H1 (cell line): ENCODE results near the gene SPTY2D1. TPM values are rescaled to one million over a fixed set of nuclear protein-coding genes. Genes with fewer than 3 reads are reported as not detected.

ENCODE experiments used
- CTCF ChIP-seq, 3 experiments: IDR thresholded peaks; 1 replicate in 2 of 3; 2 replicates in 1 of 3; pipeline versions ENCODE4 v1.5.1 to v1.6.1; 2011; ENCODE audit warnings: low read length in 3 of 3, mild to moderate bottlenecking in 3 of 3, inconsistent platforms in 2 of 3, low read depth in 1 of 3, moderate library complexity in 1 of 3; ENCODE audit not compliant: insufficient read depth in 1 of 3; ENCODE audit errors: control extremely low read depth in 1 of 3
- JUND ChIP-seq: IDR thresholded peaks from 2 replicates; pipeline ENCODE4 v1.6.1; 2011; ENCODE audit warnings: mild to moderate bottlenecking, improper control_type of control experiment, low read length
- PHF8 ChIP-seq: fragments of 200-600 bp; sonication (generic); conservative IDR thresholded peaks from 2 replicates; pipeline ENCODE4 v1.7.1; 2012; ENCODE audit warnings: low read depth, mild to moderate bottlenecking, inconsistent platforms, low read length, moderate library complexity
- SP4 ChIP-seq: IDR thresholded peaks from 2 replicates; pipeline ENCODE4 v1.6.1; 2012; ENCODE audit warnings: low read length, inconsistent platforms
- polyA plus RNA-seq, 7 experiments: library from polyadenylated mRNA; depleted of rRNA in 3 of 7; stranded (reverse) in 5 of 7; unstranded in 2 of 7; fragments of >200 nt in 5 of 7; fragments of 200-250 nt in 2 of 7; gene quantifications; 1 replicate in 5 of 7; 2 replicates in 1 of 7; 4 replicates in 1 of 7; pipeline versions ENCODE4 v1.2.1 to v1.2.3, GENCODE V29; 2011 to 2013; ENCODE audit warnings: missing spikeins in 2 of 7, mixed read lengths in 2 of 7
- total RNA-seq: library from RNA; stranded (reverse); fragmentation: NEBNext Ultra II Directional; extraction: Animal tissue kit (Norgen Biotek cat#: 25700); gene quantifications from 2 replicates; pipeline ENCODE4 v1.2.1, GENCODE V29; 2021

The SPTY2D1 gene
- total and polyA plus RNA-seq, 2 of the 8 experiments (the other 6 are each of a cell fraction or from before 2014, with no cell fraction given) = 4.9 to 17.6 TPM

- TF ChIP-seq JUND = no peak
- TF ChIP-seq CTCF (IDR thresholded peaks at IDR 0.05; ENCODE audit: control extremely low read depth in 1 of 3, insufficient read depth in 1 of 3, low read depth in 1 of 3, low read length in 3 of 3) = no peak
- TF ChIP-seq SP4 = no peak
- TF ChIP-seq PHF8 = no peak
These were observed 7.5 kb upstream of the SPTY2D1 start (continued) for GRCh38 chr11:18641677-18642076.
